Activated naive CD4-positive, alpha-beta T cell treated with Interleukin-2 at 50 U/mL for 16 hours (primary cell): ENCODE measurements around the gene ITSN2.

Experiments
- DNase-seq: peaks from one replicate; pipeline ENCODE4 v3.0.0-alpha.2; 2020

The ITSN2 gene

DNA sequence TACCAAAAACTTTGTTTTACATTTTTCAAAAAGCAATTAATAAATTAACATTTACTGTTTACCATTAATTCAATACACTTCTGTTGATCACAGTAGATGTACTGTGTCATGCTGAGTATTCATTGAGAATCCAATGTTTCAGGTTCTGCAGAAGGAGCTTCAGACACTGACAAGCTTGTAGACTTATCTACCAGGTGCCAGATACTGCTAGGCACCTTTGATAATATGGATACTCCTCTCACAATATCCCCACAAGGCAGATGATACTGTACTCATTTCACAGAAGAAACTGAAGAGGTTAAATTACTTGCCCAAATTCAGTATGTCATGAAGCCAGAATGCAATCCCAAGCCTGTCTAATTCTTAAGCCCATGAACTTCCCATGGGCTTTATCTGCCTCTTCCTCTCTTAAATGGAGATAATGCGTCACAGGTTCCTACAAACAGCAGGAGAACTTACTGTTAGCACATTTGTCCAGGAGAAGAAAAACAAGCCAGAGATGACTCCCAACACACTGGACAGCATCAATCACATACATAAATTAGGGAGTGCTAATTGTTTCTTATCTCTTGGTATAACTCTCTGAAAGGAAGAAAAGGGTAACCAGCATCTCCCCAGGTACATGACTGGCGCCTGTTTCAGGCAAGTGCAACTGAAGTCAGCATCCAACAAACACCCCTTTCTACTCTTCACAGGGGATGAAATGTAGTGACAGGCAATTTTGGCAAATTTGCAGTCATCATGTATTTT is 27.4 kb downstream of the ITSN2 start:
- DNase-seq = no peak

GRCh38 chr2:24330161-24330560 is 30.2 kb downstream of the ITSN2 start:
- DNase-seq = no peak

- DNase-seq = no peak
Measured at GRCh38 chr2:24329700-24330099, 30.6 kb downstream of the ITSN2 start.

- DNase-seq = no peak
Measured at GRCh38 chr2:24328010-24328409, 32.3 kb downstream of the ITSN2 start.

DNA sequence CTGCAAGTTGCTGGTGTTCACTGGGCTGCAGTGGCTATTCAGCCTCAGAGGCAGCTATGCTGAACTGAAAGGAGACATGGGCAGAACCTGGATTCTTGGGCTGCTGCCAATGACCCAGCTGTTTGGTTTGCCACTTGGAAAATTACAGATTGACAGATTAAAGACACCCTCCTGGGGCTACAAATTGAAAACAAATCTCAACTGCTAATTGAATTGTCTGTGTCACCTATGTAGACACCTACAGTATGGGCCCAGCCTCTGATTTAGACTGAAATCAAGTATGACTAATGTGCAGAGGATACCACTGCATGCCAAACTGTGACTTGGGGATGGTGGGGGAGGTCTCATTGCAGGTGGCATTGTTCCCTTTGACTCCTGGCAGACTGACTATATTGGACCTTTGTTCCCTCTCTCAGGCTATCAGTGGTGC is 42.8 kb downstream of the ITSN2 start:
- DNase-seq = no peak

GRCh38 chr2:24315669-24316068 is 44.7 kb downstream of the ITSN2 start:
- no peak for DNase-seq

DNA sequence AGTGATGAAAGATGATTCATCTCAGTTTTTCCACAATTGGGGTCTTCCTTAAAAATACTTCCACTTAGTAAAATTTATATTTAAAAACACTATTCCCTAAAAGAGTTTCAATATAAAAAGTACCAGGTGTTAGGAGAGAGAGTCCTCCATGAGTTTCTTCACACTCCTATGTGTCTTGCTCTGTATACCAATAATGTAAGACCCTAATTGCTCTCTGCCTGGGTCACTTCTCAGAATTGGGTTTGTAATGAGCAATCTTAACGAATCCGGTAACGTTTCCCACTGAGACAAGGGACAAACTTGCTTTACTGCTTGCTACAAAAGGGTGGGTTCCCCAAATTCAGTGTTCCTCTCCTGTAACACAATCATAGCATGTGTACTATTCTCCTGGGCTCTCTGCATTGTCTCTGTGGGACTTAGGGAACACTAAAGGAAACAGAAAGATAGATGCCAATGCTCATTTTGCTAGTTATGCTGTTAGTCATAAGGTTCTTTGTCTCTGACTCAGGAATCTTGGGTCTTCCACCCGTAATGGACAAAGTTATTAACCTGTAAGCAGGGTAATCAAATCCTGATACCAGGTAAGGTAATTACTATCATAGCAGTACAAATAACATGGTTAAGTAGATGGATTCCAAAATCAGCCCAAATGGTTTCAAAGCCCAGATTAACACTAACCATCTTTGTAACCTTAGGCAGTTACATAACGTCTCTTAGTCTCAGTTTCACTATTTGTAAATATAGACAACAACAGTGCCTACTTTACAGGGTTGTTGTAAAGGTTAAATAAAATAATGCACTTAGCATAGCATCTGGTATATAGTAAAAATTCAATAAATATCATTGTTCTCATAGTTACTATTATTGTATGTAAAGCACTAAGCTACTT is 46.3 kb downstream of the ITSN2 start:
- DNase-seq = no peak

DNA sequence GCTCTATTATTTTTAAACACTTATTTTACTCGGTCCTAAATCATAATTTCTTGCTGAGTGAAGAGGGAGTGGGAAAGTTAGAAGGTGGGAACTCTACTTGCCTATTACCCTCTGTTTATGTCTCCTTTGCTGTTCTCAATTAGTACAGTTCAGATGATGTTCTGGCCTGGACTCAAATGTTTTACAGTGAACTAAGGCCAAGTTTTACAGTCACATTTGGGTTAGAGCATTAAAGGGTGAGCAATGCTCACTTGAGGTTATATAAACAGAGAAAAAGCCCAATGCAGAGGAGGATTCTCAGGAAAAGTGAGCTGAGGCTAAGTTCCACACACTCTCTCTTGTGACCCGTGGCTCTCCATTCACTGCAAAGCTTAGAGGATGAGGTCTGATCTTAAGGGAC is 52.4 kb downstream of the ITSN2 start:
- no peak for DNase-seq

DNA sequence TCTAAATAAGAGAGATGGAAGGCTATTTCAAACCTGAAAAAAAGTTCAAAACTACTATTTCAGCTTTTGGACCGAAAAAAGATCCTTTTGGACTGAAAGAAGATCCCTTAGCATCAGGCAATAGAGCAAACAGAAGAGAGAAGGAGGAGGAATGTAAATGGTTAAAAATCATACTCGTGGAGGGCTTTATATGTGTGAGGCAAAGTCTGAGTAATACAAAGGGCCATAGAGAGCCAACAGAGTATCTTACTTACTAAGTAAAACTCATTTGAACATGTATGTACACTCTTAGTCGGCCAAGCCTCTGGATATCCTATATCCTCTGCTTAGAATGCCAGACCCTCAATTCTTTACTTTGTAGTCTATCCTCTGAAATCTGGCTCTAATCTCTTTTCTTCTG is 55.7 kb downstream of the ITSN2 start:
- DNase-seq = no peak

GRCh38 chr2:24304098-24304497 is 56.2 kb downstream of the ITSN2 start:
- DNase-seq = no peak

DNA sequence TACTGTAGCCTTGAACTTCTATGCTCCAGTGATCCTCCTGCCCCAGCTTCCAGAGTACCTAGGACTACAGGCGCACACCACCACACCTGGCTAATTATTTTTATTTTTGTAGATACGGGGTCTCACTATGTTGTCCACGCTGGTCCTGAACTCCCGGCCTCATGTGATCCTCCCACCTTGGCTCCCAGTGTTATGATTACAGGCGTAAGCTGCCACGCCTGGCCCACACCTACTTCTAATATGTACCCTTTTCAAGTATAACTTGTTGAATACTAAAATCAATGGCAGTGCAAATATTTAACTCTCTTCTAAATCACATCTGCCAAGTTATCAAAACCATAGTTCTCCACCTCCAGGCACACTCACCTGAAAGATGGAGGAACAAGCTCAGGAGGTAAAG is 58.7 kb downstream of the ITSN2 start:
- no peak for DNase-seq

GRCh38 chr2:24297663-24298062 is 62.7 kb downstream of the ITSN2 start:
- no peak for DNase-seq

DNA sequence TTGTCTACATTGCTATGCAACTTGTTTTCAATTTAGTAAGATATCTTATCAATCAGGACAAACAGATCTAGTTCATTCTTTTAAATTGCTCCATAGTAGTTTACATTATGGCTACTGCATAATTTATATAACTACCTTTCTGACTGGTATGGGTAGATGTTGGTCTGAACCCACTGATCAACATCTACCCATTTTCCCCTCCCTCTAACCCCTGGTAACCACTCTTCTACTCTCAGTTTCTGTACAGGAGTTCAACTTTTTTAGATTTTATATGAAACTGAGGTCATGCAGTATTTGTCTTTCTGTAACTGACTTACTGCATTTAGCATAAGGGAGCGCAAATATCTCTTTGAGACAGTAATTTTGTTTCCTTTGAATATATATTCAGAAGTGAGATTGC is 73.2 kb downstream of the ITSN2 start:
- DNase-seq = no peak

DNA sequence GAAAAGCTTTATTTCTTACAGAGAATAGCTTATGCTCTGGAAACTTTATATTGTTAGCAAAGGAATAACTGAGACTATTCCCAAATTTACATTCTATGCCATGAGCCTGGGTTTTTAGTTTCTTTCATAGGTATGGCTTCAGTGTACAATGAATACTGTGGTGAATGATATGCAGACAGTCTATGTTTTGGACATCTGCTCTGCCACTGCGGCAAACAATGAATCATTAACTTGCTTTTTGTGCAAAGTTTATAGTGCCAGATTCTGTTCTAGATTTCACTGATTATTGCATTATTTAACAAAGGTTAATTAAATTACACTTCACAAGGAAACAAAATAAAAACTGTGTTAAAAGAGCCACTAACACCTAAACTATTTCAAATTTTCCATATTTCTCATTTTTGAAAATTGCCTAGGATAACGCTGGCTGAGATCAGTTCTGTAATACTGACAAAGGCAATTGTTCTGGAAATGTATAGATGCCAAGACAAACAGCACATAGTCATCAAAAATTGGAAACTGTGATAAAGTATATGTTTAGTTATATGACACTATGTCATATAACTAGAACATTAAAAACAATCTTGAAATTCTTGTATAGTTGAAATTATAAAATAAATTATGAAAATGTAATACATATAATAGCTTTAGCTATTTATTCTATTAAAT is 74.7 kb downstream of the ITSN2 start:
- no peak for DNase-seq

DNA sequence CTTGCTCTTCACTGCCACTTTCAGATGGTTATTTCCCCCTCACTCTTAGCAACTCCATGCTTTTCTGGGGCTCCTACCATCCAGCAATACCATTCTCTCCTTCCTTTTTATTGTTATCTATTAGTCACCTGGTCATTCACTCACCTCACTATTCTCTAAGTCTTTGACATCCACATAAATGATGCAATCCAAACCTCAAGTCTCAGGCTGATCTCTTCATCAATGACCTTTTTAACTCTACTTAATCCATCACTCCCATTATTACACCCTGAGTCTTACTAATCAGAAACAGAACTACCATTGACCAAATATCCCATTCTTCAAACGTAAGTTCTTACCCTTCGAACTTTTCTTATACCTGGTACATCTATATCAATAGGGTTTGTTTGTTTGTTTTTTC is 79.7 kb downstream of the ITSN2 start:
- no peak for DNase-seq

DNA sequence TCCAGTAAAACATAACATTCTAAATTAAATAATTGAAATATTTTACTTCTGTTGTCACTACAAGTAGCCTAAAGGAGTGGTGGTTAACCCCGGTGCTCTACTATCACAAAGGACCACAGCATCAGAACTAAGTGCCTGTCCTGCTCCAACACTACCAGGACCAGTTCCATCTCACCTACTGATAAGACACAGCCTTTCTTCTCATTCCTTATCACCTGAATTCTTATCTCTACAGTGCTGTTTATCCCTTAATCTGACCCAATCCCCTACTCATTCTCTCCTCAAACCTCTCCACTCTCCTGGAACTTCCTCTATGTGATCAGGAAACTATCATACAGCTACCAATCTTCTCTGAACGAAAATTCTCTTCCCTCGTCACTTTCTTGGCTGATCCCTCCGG is 80.2 kb downstream of the ITSN2 start:
- no peak for DNase-seq

- DNase-seq = no peak
Measured at GRCh38 chr2:24276349-24276899, 83.9 kb downstream of the ITSN2 start.

DNA sequence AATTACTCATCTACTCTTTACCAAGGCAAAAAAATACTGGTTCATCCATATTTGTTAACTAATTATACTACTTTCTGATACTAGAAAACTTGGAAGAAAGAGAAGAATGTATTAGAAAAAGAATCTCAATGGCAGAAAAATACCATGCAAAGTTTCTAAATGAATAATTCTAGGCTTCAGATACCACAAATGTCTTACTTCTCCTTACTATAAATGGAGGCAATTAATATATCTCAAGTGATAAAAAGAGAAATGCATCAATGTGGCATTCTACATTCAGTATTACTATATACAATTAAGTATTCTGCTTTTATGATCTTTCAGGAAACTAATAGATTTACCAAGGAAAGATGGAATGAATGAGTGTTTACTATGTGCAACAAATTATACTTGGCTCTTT is 85.5 kb downstream of the ITSN2 start:
- no peak for DNase-seq

- no peak for DNase-seq
Measured at GRCh38 chr2:24273598-24273997, 86.7 kb downstream of the ITSN2 start.

DNA sequence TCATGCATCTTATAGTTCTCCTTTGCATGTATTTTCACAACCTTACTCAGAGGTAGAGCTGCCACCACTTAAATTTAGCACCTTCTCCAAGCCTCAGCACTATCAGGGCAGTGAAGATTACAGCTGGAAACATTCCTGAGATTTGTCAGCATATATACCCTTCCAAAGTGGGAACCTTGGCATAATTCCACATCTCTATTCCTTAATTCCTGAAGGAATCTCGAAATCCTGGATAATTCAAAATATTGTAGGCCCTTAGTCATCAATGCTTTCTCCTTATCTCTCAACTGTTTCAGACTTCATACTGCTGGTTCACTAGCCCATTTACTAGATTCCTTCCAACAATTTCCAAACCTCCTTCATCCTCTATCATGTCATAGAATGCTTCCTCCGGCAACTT is 87.4 kb downstream of the ITSN2 start:
- no peak for DNase-seq

DNA sequence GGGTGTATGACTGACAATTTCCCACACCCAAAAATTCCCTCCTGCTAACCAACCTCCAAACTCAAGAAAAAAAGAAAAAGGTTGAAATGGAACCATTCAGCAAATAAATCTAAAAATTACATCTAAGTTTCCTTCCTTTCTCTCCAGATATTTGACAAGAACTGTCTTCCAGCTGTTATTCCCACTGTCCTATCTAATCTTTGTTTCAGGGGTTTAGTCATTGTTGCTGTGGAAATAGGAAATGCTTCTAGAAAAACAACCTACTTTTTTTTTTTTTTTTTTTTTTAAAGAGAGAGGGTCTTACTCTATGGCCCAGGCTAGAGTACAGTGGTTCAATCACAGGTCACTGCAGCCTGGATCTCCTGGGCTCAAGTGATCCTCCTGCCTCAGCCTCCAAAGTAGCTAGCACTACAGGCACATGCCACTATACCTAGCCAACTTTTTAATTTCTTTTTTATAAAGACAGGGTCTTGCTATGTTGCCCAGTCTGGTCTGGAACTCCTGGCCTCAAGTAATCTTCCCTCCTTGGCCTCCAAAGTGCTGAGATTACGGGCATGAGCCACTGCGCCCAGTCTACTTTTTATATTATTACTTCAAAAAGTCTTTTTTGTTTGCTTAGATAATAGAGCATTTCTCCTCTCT is 88.1 kb downstream of the ITSN2 start:
- DNase-seq = no peak

- DNase-seq = no peak
Measured at GRCh38 chr2:24269265-24269664, 91.1 kb downstream of the ITSN2 start.

- DNase-seq = no peak
Measured at GRCh38 chr2:24265212-24265611, 95.1 kb downstream of the ITSN2 start.
